Measurements from ENCODE around the gene HNRNPA0. TPM values are rescaled to one million over a fixed set of nuclear protein-coding genes. Genes with fewer than 3 reads are reported as not detected.

The HNRNPA0 gene
- total and polyA plus RNA-seq, 2 donors (not counting 1 experiment from before 2014, with no cell fraction given) = 31.5 to 34.2 TPM

DNA sequence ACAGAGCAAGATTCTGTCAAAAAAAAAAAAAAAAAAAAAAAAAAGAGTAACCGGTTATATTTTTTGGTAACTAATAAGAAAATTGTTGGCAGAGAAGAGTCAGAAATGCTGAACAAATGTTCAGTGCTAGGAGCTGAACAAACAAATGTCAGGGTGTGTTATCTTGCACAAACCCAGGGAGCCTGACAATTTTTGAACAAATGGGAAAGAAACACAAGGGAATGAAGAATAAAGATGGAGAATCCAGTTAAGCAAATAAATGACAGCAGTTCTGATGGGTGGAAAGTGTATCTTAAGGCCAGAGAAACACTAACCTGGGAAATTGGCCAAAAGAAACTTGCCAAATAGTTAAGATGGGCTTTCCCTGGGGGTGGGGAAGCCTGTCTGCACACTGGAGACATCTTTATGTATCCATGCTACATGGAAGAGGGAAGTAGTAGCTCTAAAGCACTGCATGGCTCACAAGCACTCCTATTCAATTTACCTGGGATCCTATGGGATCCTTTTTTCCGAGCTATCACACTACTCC, 42.0 kb downstream of the HNRNPA0 start:
- peaks cover 0 to 4% (median 2%) of the 10 kb centered on the region in 3 donors for H3K9me3 ChIP-seq (ENCODE audit: control extremely low read depth in 1 of 3, control insufficient read depth in 2 of 3, insufficient read depth in 1 of 3, low read length in 2 of 3)
- no peaks in the 10 kb centered on the region for H3K27me3 Mint-ChIP-seq

DNA sequence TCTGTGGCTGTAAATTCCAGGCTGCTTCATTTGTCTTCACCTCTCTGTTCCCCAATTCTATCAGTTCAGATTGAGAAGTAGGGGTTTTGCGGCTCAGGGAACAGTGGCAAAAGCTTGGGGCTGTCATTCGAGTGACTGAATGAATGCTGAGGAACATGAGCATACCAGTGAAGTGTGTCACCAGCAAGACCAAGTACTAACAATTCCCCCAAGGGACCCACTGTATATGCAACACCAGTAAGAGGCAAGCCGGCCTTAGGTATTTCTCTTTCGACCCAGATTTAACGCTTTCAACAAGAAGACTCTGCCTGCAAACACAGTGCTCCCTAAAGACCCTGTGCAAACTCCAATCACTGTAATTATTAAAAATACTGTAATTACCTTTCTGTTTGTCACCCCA, 44.1 kb downstream of the HNRNPA0 start:
- Mint-ChIP-seq H3K4me3 (no peak overlapping the region), H3K27ac (no peak overlapping the region), H3K4me1 (no peaks in the 10 kb centered on the region), H3K27me3 (no peaks in the 10 kb centered on the region), H3K9me3 (ENCODE audit: insufficient read depth) (no peaks in the 10 kb centered on the region)
- Histone ChIP-seq H3K79me2 (ENCODE audit: control insufficient read depth, insufficient read depth, low read length) (no peaks in the 10 kb centered on the region), H3K4me1 (ENCODE audit: control insufficient read depth in 2 of 2, insufficient read depth in 2 of 2, low read length in 2 of 2) (no peaks in the 10 kb centered on the region), H3K9me3 (ENCODE audit: control extremely low read depth in 1 of 3, control insufficient read depth in 2 of 3, insufficient read depth in 1 of 3, low read length in 2 of 3) (peaks cover 0 to 4% (median 2%) of the 10 kb centered on the region in 3 donors), H3K27me3 (replicated peaks in 1 of 4; ENCODE audit: control extremely low read depth in 1 of 4, control insufficient read depth in 3 of 4, insufficient read depth in 4 of 4, low read length in 3 of 4) (no peaks in the 10 kb centered on the region), H3K27ac (ENCODE audit: low read length in 2 of 2) (no peak overlapping the region), H2AFZ (ENCODE audit: insufficient read depth, low read depth, low read length, poor library complexity, severe bottlenecking) (no peak overlapping the region), H3K4me3 (ENCODE audit: control extremely low read depth in 1 of 5, extremely low read depth in 1 of 5, insufficient read depth in 1 of 5, low read depth in 2 of 5, low read length in 4 of 5) (no peak overlapping the region), H3K36me3 (replicated peaks in 1 of 2; ENCODE audit: control extremely low read depth in 1 of 2, control insufficient read depth in 1 of 2, extremely low read depth in 1 of 2, insufficient read depth in 2 of 2, low read length in 1 of 2) (no peaks in the 10 kb centered on the region), H3K9ac (ENCODE audit: low read length) (no peak overlapping the region), H4K20me1 (ENCODE audit: control insufficient read depth, insufficient read depth, low read length, poor library complexity, severe bottlenecking) (no peaks in the 10 kb centered on the region), H3K4me2 (replicated peaks; ENCODE audit: low read depth, low read length, poor library complexity, severe bottlenecking) (no peak overlapping the region)
- no peak for DNase-seq
- POLR2A ChIA-PET = no interaction called here
- TF ChIP-seq, protein P1, sequence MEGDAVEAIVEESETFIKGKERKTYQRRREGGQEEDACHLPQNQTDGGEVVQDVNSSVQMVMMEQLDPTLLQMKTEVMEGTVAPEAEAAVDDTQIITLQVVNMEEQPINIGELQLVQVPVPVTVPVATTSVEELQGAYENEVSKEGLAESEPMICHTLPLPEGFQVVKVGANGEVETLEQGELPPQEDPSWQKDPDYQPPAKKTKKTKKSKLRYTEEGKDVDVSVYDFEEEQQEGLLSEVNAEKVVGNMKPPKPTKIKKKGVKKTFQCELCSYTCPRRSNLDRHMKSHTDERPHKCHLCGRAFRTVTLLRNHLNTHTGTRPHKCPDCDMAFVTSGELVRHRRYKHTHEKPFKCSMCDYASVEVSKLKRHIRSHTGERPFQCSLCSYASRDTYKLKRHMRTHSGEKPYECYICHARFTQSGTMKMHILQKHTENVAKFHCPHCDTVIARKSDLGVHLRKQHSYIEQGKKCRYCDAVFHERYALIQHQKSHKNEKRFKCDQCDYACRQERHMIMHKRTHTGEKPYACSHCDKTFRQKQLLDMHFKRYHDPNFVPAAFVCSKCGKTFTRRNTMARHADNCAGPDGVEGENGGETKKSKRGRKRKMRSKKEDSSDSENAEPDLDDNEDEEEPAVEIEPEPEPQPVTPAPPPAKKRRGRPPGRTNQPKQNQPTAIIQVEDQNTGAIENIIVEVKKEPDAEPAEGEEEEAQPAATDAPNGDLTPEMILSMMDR (IDR thresholded peaks at IDR 0.05) = no peak
- TF ChIP-seq EZH2 (IDR thresholded peaks at IDR 0.05; ENCODE audit: borderline replicate concordance, insufficient read depth, low read depth, low read length, poor library complexity, severe bottlenecking) = no peak
- intact Hi-C loops (cut with micrococcal nuclease) = no loop called here
- no peak for ATAC-seq (ENCODE audit: low read depth)
- 100% methylated on average over 1 of the region's 5 CpGs for WGBS (ENCODE audit: insufficient coverage)
- CTCF ChIA-PET = interaction anchor here (0.8 kb wide), 1 partner anchor 32 kb away, joined by 3 read pairs; no protein-coding TSS in a partner anchor

More for the DNA sequence above, 42.0 kb downstream of the HNRNPA0 start:
- Mint-ChIP-seq H3K9me3 (ENCODE audit: insufficient read depth) (no peaks in the 10 kb centered on the region), H3K27ac (no peak overlapping the region), H3K4me3 (no peak overlapping the region), H3K4me1 (no peaks in the 10 kb centered on the region)
- Histone ChIP-seq H3K9ac (ENCODE audit: low read length) (no peak overlapping the region), H3K36me3 (replicated peaks in 1 of 2; ENCODE audit: control extremely low read depth in 1 of 2, control insufficient read depth in 1 of 2, extremely low read depth in 1 of 2, insufficient read depth in 2 of 2, low read length in 1 of 2) (no peaks in the 10 kb centered on the region), H3K79me2 (ENCODE audit: control insufficient read depth, insufficient read depth, low read length) (no peaks in the 10 kb centered on the region), H3K4me1 (ENCODE audit: control insufficient read depth in 2 of 2, insufficient read depth in 2 of 2, low read length in 2 of 2) (no peaks in the 10 kb centered on the region), H3K27me3 (replicated peaks in 1 of 4; ENCODE audit: control extremely low read depth in 1 of 4, control insufficient read depth in 3 of 4, insufficient read depth in 4 of 4, low read length in 3 of 4) (no peaks in the 10 kb centered on the region), H2AFZ (ENCODE audit: insufficient read depth, low read depth, low read length, poor library complexity, severe bottlenecking) (no peak overlapping the region), H4K20me1 (ENCODE audit: control insufficient read depth, insufficient read depth, low read length, poor library complexity, severe bottlenecking) (no peaks in the 10 kb centered on the region), H3K4me3 (ENCODE audit: control extremely low read depth in 1 of 5, extremely low read depth in 1 of 5, insufficient read depth in 1 of 5, low read depth in 2 of 5, low read length in 4 of 5) (no peak overlapping the region), H3K27ac (ENCODE audit: low read length in 2 of 2) (no peak overlapping the region), H3K4me2 (replicated peaks; ENCODE audit: low read depth, low read length, poor library complexity, severe bottlenecking) (no peak overlapping the region)
- intact Hi-C loops (cut with micrococcal nuclease) = no loop called here
- no peak for TF ChIP-seq EZH2 (IDR thresholded peaks at IDR 0.05; ENCODE audit: borderline replicate concordance, insufficient read depth, low read depth, low read length, poor library complexity, severe bottlenecking)
- TF ChIP-seq, protein P1 (IDR thresholded peaks at IDR 0.05) = no peak
- ChIA-PET CTCF (no interaction called here), POLR2A (interaction anchor here (0.8 kb wide), 1 partner anchor 41 kb away, joined by 4 read pairs; no protein-coding TSS in a partner anchor)
- ATAC-seq (ENCODE audit: low read depth) (no peak), DNase-seq (no peak)
- no CpG with 5 or more reads among the region's 2 CpGs for WGBS (ENCODE audit: insufficient coverage)

Data from B cell (primary cell).